Loucy (cell line): ENCODE measurements around the gene KDM3A.

Source experiments
- H2AFZ ChIP-seq: fragments of 200-600 bp; sonication (generic); 2 replicates; pipeline ENCODE4 v1.6.0; 2016; ENCODE audit warnings: antibody characterized with exemption, mild to moderate bottlenecking, low read length, moderate library complexity
- H3F3A ChIP-seq: fragments of 200-600 bp; 2 replicates; pipeline ENCODE4 v1.6.0; 2016; ENCODE audit warnings: antibody characterized with exemption, low read depth, mild to moderate bottlenecking
- H3K27me3 ChIP-seq: fragments of 200-600 bp; sonication (generic); 2 replicates; pipeline ENCODE4 v1.6.1; 2014; ENCODE audit warnings: low read length, mild to moderate bottlenecking; ENCODE audit not compliant: insufficient read depth, poor library complexity, severe bottlenecking
- H3K36me3 ChIP-seq: fragments of 200-600 bp; sonication (generic); 2 replicates; pipeline ENCODE4 v1.6.1; 2016; ENCODE audit warnings: low read length; ENCODE audit not compliant: insufficient read depth
- H3K4me1 ChIP-seq: fragments of 200-600 bp; sonication (generic); 2 replicates; pipeline ENCODE4 v1.5.1; 2014; ENCODE audit warnings: low read length, mild to moderate bottlenecking; ENCODE audit not compliant: insufficient read depth, poor library complexity, severe bottlenecking
- H3K4me2 ChIP-seq: fragments of 200-600 bp; sonication (generic); 2 replicates; pipeline ENCODE4 v1.6.0; 2014; ENCODE audit warnings: antibody characterized with exemption, low read length, low read depth, mild to moderate bottlenecking; ENCODE audit not compliant: poor library complexity, severe bottlenecking
- H3K4me3 ChIP-seq: fragments of 200-600 bp; sonication (generic); 2 replicates; pipeline ENCODE4 v1.5.1; 2014; ENCODE audit warnings: low read length, mild to moderate bottlenecking, mixed read lengths; ENCODE audit not compliant: poor library complexity, severe bottlenecking
- H3K79me2 ChIP-seq: fragments of 200-600 bp; sonication (generic); 2 replicates; pipeline ENCODE4 v1.6.1; 2014; ENCODE audit warnings: low read length; ENCODE audit not compliant: insufficient read depth
- H3K9ac ChIP-seq: fragments of 200-600 bp; sonication (generic); 2 replicates; pipeline ENCODE4 v1.6.0; 2014; ENCODE audit warnings: mild to moderate bottlenecking, low read depth, low read length, moderate library complexity; ENCODE audit not compliant: poor library complexity, severe bottlenecking
- H3K9me2 ChIP-seq: fragments of 200-600 bp; sonication (generic); replicated peaks from 2 replicates; pipeline ENCODE4 v1.6.1; 2016; ENCODE audit warnings: low read depth, low read length, mixed read lengths
- H3K9me3 ChIP-seq: fragments of 200-600 bp; sonication (generic); 2 replicates; pipeline ENCODE4 v1.6.1; 2014; ENCODE audit warnings: mild to moderate bottlenecking, antibody characterized with exemption, low read length, low read depth; ENCODE audit not compliant: insufficient read depth
- H4K20me1 ChIP-seq: fragments of 200-600 bp; sonication (generic); 2 replicates; pipeline ENCODE4 v1.6.0; 2014; ENCODE audit warnings: antibody characterized with exemption, low read length, mild to moderate bottlenecking; ENCODE audit not compliant: insufficient read depth, poor library complexity, severe bottlenecking
- CTCF ChIP-seq: fragments of 200-600 bp; sonication (generic); conservative IDR thresholded peaks from 2 replicates; pipeline ENCODE4 v1.5.1; 2014; ENCODE audit warnings: mild to moderate bottlenecking, antibody characterized with exemption, low read length
- EZH2phosphoT487 ChIP-seq: fragments of 200-600 bp; IDR thresholded peaks from 2 replicates; pipeline ENCODE4 v1.6.1; 2018; ENCODE audit warnings: antibody characterized with exemption, mild to moderate bottlenecking, moderate library complexity, borderline replicate concordance

KDM3A gene

GRCh38 chr2:86433137-86433536 is 8.0 kb upstream of the KDM3A start:
- Histone ChIP-seq H3K4me3 (no peak overlapping the region), H3K27me3 (peaks cover 95% of the 10 kb centered on the region), H3K4me2 (no peak overlapping the region), H3K9ac (no peak overlapping the region), H3K9me2 (no peaks in the 10 kb centered on the region), H2AFZ (no peak overlapping the region), H3F3A (no peaks in the 10 kb centered on the region), H3K9me3 (0 out of 2 replicates have a peak, but pooled peaks cover 8% of the 10 kb centered on the region), H4K20me1 (no peaks in the 10 kb centered on the region), H3K4me1 (no peaks in the 10 kb centered on the region), H3K36me3 (no peaks in the 10 kb centered on the region), H3K79me2 (no peaks in the 10 kb centered on the region)
- TF ChIP-seq EZH2phosphoT487 (no peak), CTCF (no peak)

GRCh38 chr2:86434290-86434689 is 6.9 kb upstream of the KDM3A start:
- Histone ChIP-seq H3K4me2 (no peak overlapping the region), H3K79me2 (no peaks in the 10 kb centered on the region), H2AFZ (no peak overlapping the region), H3K9me2 (no peaks in the 10 kb centered on the region), H3K4me3 (no peak overlapping the region), H3K9ac (no peak overlapping the region), H3F3A (no peaks in the 10 kb centered on the region), H4K20me1 (no peaks in the 10 kb centered on the region), H3K9me3 (peaks cover 16% of the 10 kb centered on the region; the same call in 1 of the 2 replicates), H3K27me3 (peaks cover 98% of the 10 kb centered on the region), H3K36me3 (no peaks in the 10 kb centered on the region; the same call in 1 of the 2 replicates), H3K4me1 (no peaks in the 10 kb centered on the region)
- TF ChIP-seq CTCF (no peak), EZH2phosphoT487 (no peak)

- Histone ChIP-seq H3K27me3 (peaks cover 95% of the 10 kb centered on the region), H3K79me2 (no peaks in the 10 kb centered on the region), H3K36me3 (no peaks in the 10 kb centered on the region; the same call in 1 of the 2 replicates), H3K4me3 (no peak overlapping the region), H3K4me1 (no peaks in the 10 kb centered on the region), H3K9me3 (peaks cover 26% of the 10 kb centered on the region), H3K9me2 (no peaks in the 10 kb centered on the region), H3K9ac (no peak overlapping the region), H4K20me1 (no peaks in the 10 kb centered on the region), H2AFZ (no peak overlapping the region), H3K4me2 (no peak overlapping the region), H3F3A (no peaks in the 10 kb centered on the region)
- TF ChIP-seq CTCF: no peak
- TF ChIP-seq EZH2phosphoT487: no peak
Observed at GRCh38 chr2:86435531-86435930, 5.6 kb upstream of the KDM3A start.
